ENCODE results near the gene FBXL12. TPM values are rescaled to one million over a fixed set of nuclear protein-coding genes. Genes with fewer than 3 reads are reported as not detected.
"Not testable (repeated sequence)": the region's sequence is repeated elsewhere in the genome, so short reads cannot be mapped to it uniquely, and the experiment has no call there.

FBXL12 gene
- total and polyA plus RNA-seq, 4 donors: 10.0 to 11.7 (median 10.3) TPM

DNA sequence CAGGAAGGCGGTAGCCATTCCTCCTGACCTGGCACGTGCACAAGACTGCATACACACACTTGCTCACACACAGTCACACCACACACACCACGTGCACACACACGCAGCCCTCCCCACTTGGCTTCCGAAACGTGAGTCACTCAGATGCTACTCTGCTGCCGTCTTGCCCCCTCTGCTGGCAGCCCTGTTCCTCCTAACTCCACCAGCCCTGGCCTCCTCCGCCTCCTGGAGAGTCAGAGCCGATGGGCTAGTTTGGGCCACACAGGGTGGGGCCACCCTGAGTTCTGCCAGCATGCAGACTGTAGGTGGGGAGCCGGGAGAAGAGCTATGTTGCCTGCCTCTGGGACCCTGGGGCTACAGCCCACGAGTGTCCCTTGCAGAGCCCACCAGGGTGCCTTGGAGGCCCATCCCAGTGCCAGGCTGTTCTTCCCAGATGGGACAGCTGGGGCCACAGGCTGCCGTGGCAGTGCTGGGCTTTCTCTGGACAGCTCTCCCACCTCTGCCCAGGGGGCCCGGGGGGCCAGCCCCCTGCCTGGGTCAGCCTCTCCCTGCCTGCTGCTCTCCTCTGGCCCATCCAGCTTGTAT lies 28.3 kb upstream of the FBXL12 start:
- H3K9ac ChIP-seq (ENCODE audit: low read depth in 1 of 2, low read length in 2 of 2): no peak overlapping the region
- no peak overlapping the region for H3K27ac ChIP-seq (ENCODE audit: low read depth in 1 of 2, low read length in 2 of 2)
- H3K4me3 ChIP-seq (ENCODE audit: low read depth in 1 of 3, low read length in 3 of 3): no peak overlapping the region
- no peaks in the 10 kb centered on the region for H3K4me1 ChIP-seq (ENCODE audit: control insufficient read depth in 4 of 4, insufficient read depth in 4 of 4, low read length in 3 of 4)
- H3K27me3 ChIP-seq (ENCODE audit: control insufficient read depth in 4 of 4, insufficient read depth in 4 of 4, low read length in 3 of 4): no peaks in the 10 kb centered on the region
- no peaks in the 10 kb centered on the region for H3K9me3 ChIP-seq (ENCODE audit: control insufficient read depth in 4 of 4, low read length in 3 of 4)
- H3K36me3 ChIP-seq (ENCODE audit: control insufficient read depth in 4 of 4, insufficient read depth in 3 of 4, low read depth in 1 of 4, low read length in 3 of 4): peaks cover 6 to 34% (median 13%) of the 10 kb centered on the region in 4 donors
- TF ChIP-seq HNF4A (conservative IDR thresholded peaks at IDR 0.05) (no peak), JUND (IDR thresholded peaks at IDR 0.05) (no peak), NR2F2 (IDR thresholded peaks at IDR 0.05) (no peak), SP1 (IDR thresholded peaks at IDR 0.05) (no peak)
- TF ChIP-seq, protein P1, sequence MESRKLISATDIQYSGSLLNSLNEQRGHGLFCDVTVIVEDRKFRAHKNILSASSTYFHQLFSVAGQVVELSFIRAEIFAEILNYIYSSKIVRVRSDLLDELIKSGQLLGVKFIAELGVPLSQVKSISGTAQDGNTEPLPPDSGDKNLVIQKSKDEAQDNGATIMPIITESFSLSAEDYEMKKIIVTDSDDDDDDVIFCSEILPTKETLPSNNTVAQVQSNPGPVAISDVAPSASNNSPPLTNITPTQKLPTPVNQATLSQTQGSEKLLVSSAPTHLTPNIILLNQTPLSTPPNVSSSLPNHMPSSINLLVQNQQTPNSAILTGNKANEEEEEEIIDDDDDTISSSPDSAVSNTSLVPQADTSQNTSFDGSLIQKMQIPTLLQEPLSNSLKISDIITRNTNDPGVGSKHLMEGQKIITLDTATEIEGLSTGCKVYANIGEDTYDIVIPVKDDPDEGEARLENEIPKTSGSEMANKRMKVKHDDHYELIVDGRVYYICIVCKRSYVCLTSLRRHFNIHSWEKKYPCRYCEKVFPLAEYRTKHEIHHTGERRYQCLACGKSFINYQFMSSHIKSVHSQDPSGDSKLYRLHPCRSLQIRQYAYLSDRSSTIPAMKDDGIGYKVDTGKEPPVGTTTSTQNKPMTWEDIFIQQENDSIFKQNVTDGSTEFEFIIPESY (IDR thresholded peaks at IDR 0.05): no peak
- TF ChIP-seq, protein P2, sequence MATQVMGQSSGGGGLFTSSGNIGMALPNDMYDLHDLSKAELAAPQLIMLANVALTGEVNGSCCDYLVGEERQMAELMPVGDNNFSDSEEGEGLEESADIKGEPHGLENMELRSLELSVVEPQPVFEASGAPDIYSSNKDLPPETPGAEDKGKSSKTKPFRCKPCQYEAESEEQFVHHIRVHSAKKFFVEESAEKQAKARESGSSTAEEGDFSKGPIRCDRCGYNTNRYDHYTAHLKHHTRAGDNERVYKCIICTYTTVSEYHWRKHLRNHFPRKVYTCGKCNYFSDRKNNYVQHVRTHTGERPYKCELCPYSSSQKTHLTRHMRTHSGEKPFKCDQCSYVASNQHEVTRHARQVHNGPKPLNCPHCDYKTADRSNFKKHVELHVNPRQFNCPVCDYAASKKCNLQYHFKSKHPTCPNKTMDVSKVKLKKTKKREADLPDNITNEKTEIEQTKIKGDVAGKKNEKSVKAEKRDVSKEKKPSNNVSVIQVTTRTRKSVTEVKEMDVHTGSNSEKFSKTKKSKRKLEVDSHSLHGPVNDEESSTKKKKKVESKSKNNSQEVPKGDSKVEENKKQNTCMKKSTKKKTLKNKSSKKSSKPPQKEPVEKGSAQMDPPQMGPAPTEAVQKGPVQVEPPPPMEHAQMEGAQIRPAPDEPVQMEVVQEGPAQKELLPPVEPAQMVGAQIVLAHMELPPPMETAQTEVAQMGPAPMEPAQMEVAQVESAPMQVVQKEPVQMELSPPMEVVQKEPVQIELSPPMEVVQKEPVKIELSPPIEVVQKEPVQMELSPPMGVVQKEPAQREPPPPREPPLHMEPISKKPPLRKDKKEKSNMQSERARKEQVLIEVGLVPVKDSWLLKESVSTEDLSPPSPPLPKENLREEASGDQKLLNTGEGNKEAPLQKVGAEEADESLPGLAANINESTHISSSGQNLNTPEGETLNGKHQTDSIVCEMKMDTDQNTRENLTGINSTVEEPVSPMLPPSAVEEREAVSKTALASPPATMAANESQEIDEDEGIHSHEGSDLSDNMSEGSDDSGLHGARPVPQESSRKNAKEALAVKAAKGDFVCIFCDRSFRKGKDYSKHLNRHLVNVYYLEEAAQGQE (IDR thresholded peaks at IDR 0.05): no peak
- TF ChIP-seq, protein P3, sequence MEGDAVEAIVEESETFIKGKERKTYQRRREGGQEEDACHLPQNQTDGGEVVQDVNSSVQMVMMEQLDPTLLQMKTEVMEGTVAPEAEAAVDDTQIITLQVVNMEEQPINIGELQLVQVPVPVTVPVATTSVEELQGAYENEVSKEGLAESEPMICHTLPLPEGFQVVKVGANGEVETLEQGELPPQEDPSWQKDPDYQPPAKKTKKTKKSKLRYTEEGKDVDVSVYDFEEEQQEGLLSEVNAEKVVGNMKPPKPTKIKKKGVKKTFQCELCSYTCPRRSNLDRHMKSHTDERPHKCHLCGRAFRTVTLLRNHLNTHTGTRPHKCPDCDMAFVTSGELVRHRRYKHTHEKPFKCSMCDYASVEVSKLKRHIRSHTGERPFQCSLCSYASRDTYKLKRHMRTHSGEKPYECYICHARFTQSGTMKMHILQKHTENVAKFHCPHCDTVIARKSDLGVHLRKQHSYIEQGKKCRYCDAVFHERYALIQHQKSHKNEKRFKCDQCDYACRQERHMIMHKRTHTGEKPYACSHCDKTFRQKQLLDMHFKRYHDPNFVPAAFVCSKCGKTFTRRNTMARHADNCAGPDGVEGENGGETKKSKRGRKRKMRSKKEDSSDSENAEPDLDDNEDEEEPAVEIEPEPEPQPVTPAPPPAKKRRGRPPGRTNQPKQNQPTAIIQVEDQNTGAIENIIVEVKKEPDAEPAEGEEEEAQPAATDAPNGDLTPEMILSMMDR (IDR thresholded peaks at IDR 0.05; ENCODE audit: low read depth, low read length, missing input control): no peak
- 69% methylated on average over 13 of the region's 13 CpGs for WGBS
- DNase-seq (ENCODE audit: low spot score): no peak

DNA sequence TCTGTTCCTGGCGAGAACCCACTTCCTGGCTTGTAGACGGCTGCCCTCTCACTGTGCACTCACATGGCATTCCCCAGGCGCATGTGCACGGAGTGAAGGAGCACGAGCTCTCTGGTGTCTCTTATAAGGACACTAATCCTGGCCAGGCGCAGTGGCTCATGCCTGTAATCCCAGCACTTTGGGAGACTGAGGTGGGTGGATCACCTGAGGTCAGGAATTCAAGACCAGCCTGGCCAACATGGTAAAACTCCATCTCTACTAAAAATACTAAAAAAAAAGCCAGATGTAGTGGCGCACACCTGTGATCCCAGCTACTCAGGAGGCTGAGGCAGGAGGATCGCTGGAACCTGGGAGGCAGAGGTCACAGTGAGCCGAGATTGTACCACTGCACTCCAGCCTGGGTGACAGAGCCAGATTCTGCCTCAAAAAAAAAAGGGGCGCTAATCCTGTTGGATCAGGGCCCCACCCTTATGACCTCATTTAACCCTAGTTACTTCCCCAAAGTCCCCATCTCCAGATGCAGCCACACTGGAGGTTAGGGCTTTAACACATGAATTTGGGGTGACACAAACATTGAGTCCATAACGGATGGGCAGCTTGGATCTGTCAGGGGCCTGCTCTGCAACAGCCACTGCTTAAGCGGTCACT lies 24.9 kb upstream of the FBXL12 start:
- H3K9ac ChIP-seq (ENCODE audit: low read depth in 1 of 2, low read length in 2 of 2); H3K27ac ChIP-seq (ENCODE audit: low read depth in 1 of 2, low read length in 2 of 2); H3K4me3 ChIP-seq (ENCODE audit: low read depth in 1 of 3, low read length in 3 of 3); H3K9me3 ChIP-seq (ENCODE audit: control insufficient read depth in 4 of 4, low read length in 3 of 4); H3K4me1 ChIP-seq (ENCODE audit: control insufficient read depth in 4 of 4, insufficient read depth in 4 of 4, low read length in 3 of 4); DNase-seq (ENCODE audit: low spot score); H3K27me3 ChIP-seq (ENCODE audit: control insufficient read depth in 4 of 4, insufficient read depth in 4 of 4, low read length in 3 of 4): not testable (repeated sequence)
- 95% methylated on average over 12 of the region's 12 CpGs for WGBS
- H3K36me3 ChIP-seq (ENCODE audit: control insufficient read depth in 4 of 4, insufficient read depth in 3 of 4, low read depth in 1 of 4, low read length in 3 of 4): peaks cover 8 to 47% (median 26%) of the 10 kb centered on the region in 4 donors

Measured in liver (tissue), 9 donors.